CD4-positive, alpha-beta T cell (primary cell): ENCODE results near the gene SORD. TPM values are rescaled to one million over a fixed set of nuclear protein-coding genes. Genes with fewer than 3 reads are reported as not detected.

Source experiments
- ATAC-seq: fragments of 200-7000 bp; cut with Tn5 transposase; one replicate; pipeline ENCODE4 v1.10.0; 2022; ENCODE audit warnings: mild to moderate bottlenecking; ENCODE audit not compliant: poor library complexity
- CTCF ChIA-PET: fragments of 350-600 bp; sonication (Branson Sonifier 250); formaldehyde crosslinking; loops from one replicate; lab custom pipeline; 2021; ENCODE audit warnings: antibody characterized with exemption, inconsistent platforms; lab: Charles Lee
- POLR2A ChIA-PET: fragments of 350-600 bp; sonication (Branson Sonifier 250); formaldehyde crosslinking; loops from one replicate; lab custom pipeline; 2021; ENCODE audit warnings: antibody characterized with exemption, inconsistent platforms; lab: Charles Lee
- DNase-seq, 14 experiments: peaks; one replicate each; pipeline ENCODE4 v3.0.0-alpha.2; 2013 to 2020; ENCODE audit warnings: mixed read lengths in 2 of 14
- H3K27ac ChIP-seq, 2 donors: one replicate each; pipeline versions ENCODE4 v1.5.1 to v1.7.0; 2013; ENCODE audit warnings: low read length in 2 of 2, low read depth in 1 of 2, mild to moderate bottlenecking in 1 of 2
- H3K27me3 ChIP-seq, 2 experiments: 1 replicate in 1 of 2; 2 replicates in 1 of 2; pipeline versions ENCODE4 v1.6.1 to v1.7.0; 2013; ENCODE audit warnings: low read length in 2 of 2, control low read depth in 1 of 2, mild to moderate bottlenecking in 1 of 2, moderate library complexity in 1 of 2; ENCODE audit not compliant: insufficient read depth in 2 of 2, control insufficient read depth in 1 of 2
- H3K36me3 ChIP-seq: one replicate; pipeline ENCODE4 v1.6.1; 2013; ENCODE audit warnings: low read length, control low read depth; ENCODE audit not compliant: insufficient read depth
- H3K4me1 ChIP-seq: one replicate; pipeline ENCODE4 v1.6.1; 2013; ENCODE audit warnings: low read length, control low read depth; ENCODE audit not compliant: insufficient read depth
- H3K4me3 ChIP-seq: one replicate; pipeline ENCODE4 v1.5.1; 2013; ENCODE audit warnings: mild to moderate bottlenecking, low read length, moderate library complexity
- H3K9me3 ChIP-seq, 2 experiments: 1 replicate in 1 of 2; 2 replicates in 1 of 2; pipeline versions ENCODE4 v1.6.1 to v1.7.0; 2013; ENCODE audit warnings: low read length in 2 of 2, mild to moderate bottlenecking in 2 of 2, control low read depth in 1 of 2, moderate library complexity in 1 of 2; ENCODE audit not compliant: control insufficient read depth in 1 of 2, insufficient read depth in 1 of 2
- H3K27ac Mint-ChIP-seq: one replicate; pipeline ENCODE4 v1.8.0; 2020; ENCODE audit warnings: mixed read lengths
- H3K27me3 Mint-ChIP-seq: one replicate; pipeline ENCODE4 v1.8.0; 2021; ENCODE audit warnings: mixed read lengths
- H3K36me3 Mint-ChIP-seq: one replicate; pipeline ENCODE4 v1.8.0; 2021; ENCODE audit warnings: low read depth, mixed read lengths
- H3K4me1 Mint-ChIP-seq: one replicate; pipeline ENCODE4 v1.8.0; 2021; ENCODE audit warnings: low read depth, mixed read lengths
- H3K4me3 Mint-ChIP-seq: one replicate; pipeline ENCODE4 v1.8.0; 2020; ENCODE audit warnings: mild to moderate bottlenecking, mixed read lengths
- H3K9me3 Mint-ChIP-seq: one replicate; pipeline ENCODE4 v1.8.0; 2020; ENCODE audit warnings: mixed read lengths
- intact Hi-C, 2 experiments: fragments of 100-400 bp; cut with DNase I in 1 of 2; cut with micrococcal nuclease in 1 of 2; formaldehyde crosslinking; loops; one replicate each; pipeline versions ENCODE4 v1.15.1 to v1.9.0; 2023 to 2025; cut with DNase I, micrococcal nuclease
- total RNA-seq, 174 experiments: library from RNA in 2 of 174; stranded (reverse) in 2 of 174; gene quantifications; one replicate each; pipeline ENCODE4 v1.2.3 and lab custom pipeline; 2021 to 2026
- TF ChIP-seq, protein P1 (sequence below): fragments of 200-600 bp; IDR thresholded peaks from one replicate; pipeline ENCODE4 v1.8.0; 2022; ENCODE audit warnings: antibody characterized with exemption, mild to moderate bottlenecking

The SORD gene
- total RNA-seq, 2 experiments from 2014 or later, result 1.7 to 1.8 TPM

DNA sequence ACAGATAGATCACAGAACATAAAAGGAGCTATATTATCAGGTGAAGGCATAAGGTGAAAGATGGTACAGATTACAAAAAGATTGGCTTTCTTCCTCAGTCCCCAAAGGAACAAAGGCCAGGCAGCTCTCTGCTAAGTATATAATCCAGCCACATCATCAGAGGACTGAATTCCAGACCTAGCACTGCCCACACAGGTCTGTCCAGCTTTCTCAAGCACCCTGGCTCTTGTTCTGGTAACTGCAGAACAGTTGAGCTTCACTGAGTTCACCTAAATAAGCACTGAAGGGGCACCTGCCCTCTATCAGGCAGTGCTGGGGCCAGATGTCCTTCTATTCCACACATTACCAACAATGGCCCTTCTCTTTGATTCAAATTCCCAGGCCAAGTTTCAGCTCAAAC lies 100.4 kb downstream of the SORD start:
- CTCF ChIA-PET, result no interaction called here

DNA sequence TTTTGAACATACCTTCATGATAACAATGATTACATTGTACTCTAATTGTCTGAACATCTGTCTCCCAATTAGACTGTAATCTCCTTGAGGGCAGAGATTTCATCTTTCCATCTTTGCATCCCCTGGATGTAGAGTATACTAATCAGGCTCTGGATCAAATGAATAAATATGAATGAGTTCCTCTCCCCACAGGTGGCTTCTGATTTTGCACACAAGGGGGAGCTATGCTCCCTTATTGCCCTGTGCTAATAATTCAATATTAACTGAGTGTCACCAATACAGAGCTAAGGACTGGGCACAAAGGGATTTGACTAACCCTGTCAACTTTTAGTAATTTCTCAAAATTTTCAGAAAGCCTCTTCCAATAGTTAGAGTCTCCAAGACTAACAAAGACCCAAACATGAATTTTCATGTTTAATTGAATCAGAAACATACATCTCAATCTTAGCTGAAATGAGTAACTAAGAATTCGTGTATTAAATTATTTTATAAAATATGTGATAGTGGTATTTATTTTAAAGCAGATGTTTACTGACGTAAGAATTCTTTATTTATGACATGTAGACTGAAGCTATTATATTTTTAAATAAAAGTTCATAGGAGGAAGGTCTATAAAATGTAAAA lies 103.7 kb downstream of the SORD start:
- intact Hi-C loops, result loop anchor here (1.0 to 5.0 kb wide), 6 partner anchors 41 to 273 kb away; no protein-coding TSS in a partner anchor
- Mint-ChIP-seq H3K27me3 (peaks cover 72% of the 10 kb centered on the region), H3K27ac (no peak overlapping the region), H3K4me1 (peaks cover 7% of the 10 kb centered on the region), H3K36me3 (no peaks in the 10 kb centered on the region), H3K4me3 (no peak overlapping the region), H3K9me3 (no peaks in the 10 kb centered on the region)
- peaks cover 14% of the 10 kb centered on the region for H3K4me1 ChIP-seq
- peaks cover 47 to 60% of the 10 kb centered on the region in 2 experiments for H3K27me3 ChIP-seq
- H3K4me3 ChIP-seq, result no peak overlapping the region
- TF ChIP-seq, protein P1, sequence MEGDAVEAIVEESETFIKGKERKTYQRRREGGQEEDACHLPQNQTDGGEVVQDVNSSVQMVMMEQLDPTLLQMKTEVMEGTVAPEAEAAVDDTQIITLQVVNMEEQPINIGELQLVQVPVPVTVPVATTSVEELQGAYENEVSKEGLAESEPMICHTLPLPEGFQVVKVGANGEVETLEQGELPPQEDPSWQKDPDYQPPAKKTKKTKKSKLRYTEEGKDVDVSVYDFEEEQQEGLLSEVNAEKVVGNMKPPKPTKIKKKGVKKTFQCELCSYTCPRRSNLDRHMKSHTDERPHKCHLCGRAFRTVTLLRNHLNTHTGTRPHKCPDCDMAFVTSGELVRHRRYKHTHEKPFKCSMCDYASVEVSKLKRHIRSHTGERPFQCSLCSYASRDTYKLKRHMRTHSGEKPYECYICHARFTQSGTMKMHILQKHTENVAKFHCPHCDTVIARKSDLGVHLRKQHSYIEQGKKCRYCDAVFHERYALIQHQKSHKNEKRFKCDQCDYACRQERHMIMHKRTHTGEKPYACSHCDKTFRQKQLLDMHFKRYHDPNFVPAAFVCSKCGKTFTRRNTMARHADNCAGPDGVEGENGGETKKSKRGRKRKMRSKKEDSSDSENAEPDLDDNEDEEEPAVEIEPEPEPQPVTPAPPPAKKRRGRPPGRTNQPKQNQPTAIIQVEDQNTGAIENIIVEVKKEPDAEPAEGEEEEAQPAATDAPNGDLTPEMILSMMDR, result peak; percentile 80
- ATAC-seq, result peak; percentile 69
- H3K36me3 ChIP-seq, result no peaks in the 10 kb centered on the region
- POLR2A ChIA-PET, result interaction anchor here (0.6 to 0.9 kb wide), 3 partner anchors 8 to 275 kb away, joined by 3 read pairs; a partner anchor contains a TSS
- DNase-seq, result peak in 10 of 14 experiments; percentile 26 to 71 (median 38)
- peaks cover 0 to 8% of the 10 kb centered on the region in 2 experiments for H3K9me3 ChIP-seq
- H3K27ac ChIP-seq, result no peak overlapping the region
- CTCF ChIA-PET, result interaction anchor here (0.6 to 2.7 kb wide), 5 partner anchors 8 to 278 kb away, joined by 3 to 28 read pairs (median 3); no protein-coding TSS in a partner anchor

More for the DNA sequence above, 100.4 kb downstream of the SORD start:
- TF ChIP-seq, protein P1, result no peak
- no peak overlapping the region for H3K4me3 Mint-ChIP-seq
- H3K9me3 Mint-ChIP-seq, result no peaks in the 10 kb centered on the region
- Histone ChIP-seq H3K36me3 (no peaks in the 10 kb centered on the region), H3K27me3 (peaks cover 32 to 42% of the 10 kb centered on the region in 2 experiments), H3K4me3 (no peak overlapping the region), H3K27ac (no peak overlapping the region), H3K9me3 (no peaks in the 10 kb centered on the region), H3K4me1 (no peaks in the 10 kb centered on the region)
- intact Hi-C loops, result loop anchor here in 1 of 2 experiments (5.0 kb wide), 1 partner anchor 79 kb away; no protein-coding TSS in a partner anchor
- no peak for ATAC-seq
- H3K4me1 Mint-ChIP-seq, result peaks cover 2% of the 10 kb centered on the region
- no peaks in the 10 kb centered on the region for H3K36me3 Mint-ChIP-seq
- POLR2A ChIA-PET, result no interaction called here
- H3K27ac Mint-ChIP-seq, result no peak overlapping the region
- DNase-seq, result no peak
- H3K27me3 Mint-ChIP-seq, result peaks cover 68% of the 10 kb centered on the region

Other genes starting within 250 kb of the SORD start
- gene TERB2, start 66.5 kb upstream of the SORD start, total RNA-seq, result not detected
- under 1 TPM; 0.05 to 0.08 TPM for gene DUOX2, start 91.0 kb downstream of the SORD start, total RNA-seq
- gene DUOXA2, start 91.1 kb downstream of the SORD start, total RNA-seq, result not detected
- gene DUOXA1, start 106.7 kb downstream of the SORD start, total RNA-seq, result 1 to 10 TPM in 1 of 2 experiments, under 1 TPM in 1; 0.44 to 1.0 TPM
- gene DUOX1, start 106.8 kb downstream of the SORD start, total RNA-seq, result under 1 TPM; 0.17 to 0.25 TPM
- 1 to 10 TPM; 3.7 to 3.9 TPM for gene SHF, start 164.8 kb downstream of the SORD start, total RNA-seq
- gene SLC28A2, start 229.0 kb downstream of the SORD start, total RNA-seq, result not detected